ENCODE measurements around the gene OR7D2. TPM values are rescaled to one million over a fixed set of nuclear protein-coding genes. Genes with fewer than 3 reads are reported as not detected.

The OR7D2 gene
- total and polyA plus RNA-seq, 2 experiments from 2014 or later = not detected

DNA sequence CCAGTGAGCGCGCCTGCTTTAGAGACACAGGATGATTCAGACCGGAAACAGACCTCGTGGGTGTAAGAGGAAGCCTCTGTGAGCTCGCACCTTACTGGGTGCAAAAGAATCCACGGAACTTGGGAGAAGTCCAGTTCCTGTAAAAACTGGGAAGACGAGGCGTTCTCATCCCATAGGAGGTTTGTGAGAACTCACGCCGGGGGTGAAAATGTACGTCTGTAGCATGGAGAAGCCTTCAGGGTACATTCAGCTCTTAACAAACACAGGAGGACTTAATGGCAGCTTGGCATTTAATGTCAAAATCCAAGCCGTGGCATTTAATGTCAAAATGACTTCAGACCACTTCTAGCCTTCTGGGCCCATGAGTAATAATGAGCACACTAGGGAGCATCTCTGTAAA lies 17.4 kb upstream of the OR7D2 start:
- ATAC-seq (no peak), DNase-seq (ENCODE audit: low spot score) (no peak)
- H3K79me2 ChIP-seq (replicated peaks; ENCODE audit: insufficient read depth) = peaks cover 16% of the 10 kb centered on the region
- no peak overlapping the region for H2AFZ ChIP-seq
- H3K4me3 ChIP-seq = no peak overlapping the region
- Mint-ChIP-seq H3K9me3 (peaks cover 56% of the 10 kb centered on the region), H3K4me3 (no peak overlapping the region), H3K27ac (no peak overlapping the region), H3K36me3 (ENCODE audit: low read depth) (peaks cover 97% of the 10 kb centered on the region), H3K27me3 (ENCODE audit: insufficient read depth, low read depth, poor library complexity) (no peaks in the 10 kb centered on the region), H3K4me1 (no peaks in the 10 kb centered on the region)
- H3K27me3 ChIP-seq (ENCODE audit: insufficient read depth) = no peaks in the 10 kb centered on the region
- no peaks in the 10 kb centered on the region for H3K9me2 ChIP-seq (ENCODE audit: insufficient read depth)
- peaks cover 7% of the 10 kb centered on the region; the same call in 1 of the 2 replicates for H4K20me1 ChIP-seq (replicated peaks; ENCODE audit: insufficient read depth)
- H3K4me1 ChIP-seq (ENCODE audit: insufficient read depth) = no peaks in the 10 kb centered on the region
- no peaks in the 10 kb centered on the region for H3F3A ChIP-seq (replicated peaks; ENCODE audit: low read depth)
- no peak overlapping the region for H3K4me2 ChIP-seq
- TF ChIP-seq STAT1 (IDR thresholded peaks at IDR 0.05; ENCODE audit: unreplicated experiment) = no peak
- no peak for TF ChIP-seq EZH2phosphoT487 (IDR thresholded peaks at IDR 0.05; ENCODE audit: unreplicated experiment)
- no peak for TF ChIP-seq ZNF331 (CRISPR knock-in tag; IDR thresholded peaks at IDR 0.05; ENCODE audit: low read depth)
- no peak for TF ChIP-seq EZH2 (IDR thresholded peaks at IDR 0.05; ENCODE audit: low read depth, unreplicated experiment)
- TF ChIP-seq, protein P1, sequence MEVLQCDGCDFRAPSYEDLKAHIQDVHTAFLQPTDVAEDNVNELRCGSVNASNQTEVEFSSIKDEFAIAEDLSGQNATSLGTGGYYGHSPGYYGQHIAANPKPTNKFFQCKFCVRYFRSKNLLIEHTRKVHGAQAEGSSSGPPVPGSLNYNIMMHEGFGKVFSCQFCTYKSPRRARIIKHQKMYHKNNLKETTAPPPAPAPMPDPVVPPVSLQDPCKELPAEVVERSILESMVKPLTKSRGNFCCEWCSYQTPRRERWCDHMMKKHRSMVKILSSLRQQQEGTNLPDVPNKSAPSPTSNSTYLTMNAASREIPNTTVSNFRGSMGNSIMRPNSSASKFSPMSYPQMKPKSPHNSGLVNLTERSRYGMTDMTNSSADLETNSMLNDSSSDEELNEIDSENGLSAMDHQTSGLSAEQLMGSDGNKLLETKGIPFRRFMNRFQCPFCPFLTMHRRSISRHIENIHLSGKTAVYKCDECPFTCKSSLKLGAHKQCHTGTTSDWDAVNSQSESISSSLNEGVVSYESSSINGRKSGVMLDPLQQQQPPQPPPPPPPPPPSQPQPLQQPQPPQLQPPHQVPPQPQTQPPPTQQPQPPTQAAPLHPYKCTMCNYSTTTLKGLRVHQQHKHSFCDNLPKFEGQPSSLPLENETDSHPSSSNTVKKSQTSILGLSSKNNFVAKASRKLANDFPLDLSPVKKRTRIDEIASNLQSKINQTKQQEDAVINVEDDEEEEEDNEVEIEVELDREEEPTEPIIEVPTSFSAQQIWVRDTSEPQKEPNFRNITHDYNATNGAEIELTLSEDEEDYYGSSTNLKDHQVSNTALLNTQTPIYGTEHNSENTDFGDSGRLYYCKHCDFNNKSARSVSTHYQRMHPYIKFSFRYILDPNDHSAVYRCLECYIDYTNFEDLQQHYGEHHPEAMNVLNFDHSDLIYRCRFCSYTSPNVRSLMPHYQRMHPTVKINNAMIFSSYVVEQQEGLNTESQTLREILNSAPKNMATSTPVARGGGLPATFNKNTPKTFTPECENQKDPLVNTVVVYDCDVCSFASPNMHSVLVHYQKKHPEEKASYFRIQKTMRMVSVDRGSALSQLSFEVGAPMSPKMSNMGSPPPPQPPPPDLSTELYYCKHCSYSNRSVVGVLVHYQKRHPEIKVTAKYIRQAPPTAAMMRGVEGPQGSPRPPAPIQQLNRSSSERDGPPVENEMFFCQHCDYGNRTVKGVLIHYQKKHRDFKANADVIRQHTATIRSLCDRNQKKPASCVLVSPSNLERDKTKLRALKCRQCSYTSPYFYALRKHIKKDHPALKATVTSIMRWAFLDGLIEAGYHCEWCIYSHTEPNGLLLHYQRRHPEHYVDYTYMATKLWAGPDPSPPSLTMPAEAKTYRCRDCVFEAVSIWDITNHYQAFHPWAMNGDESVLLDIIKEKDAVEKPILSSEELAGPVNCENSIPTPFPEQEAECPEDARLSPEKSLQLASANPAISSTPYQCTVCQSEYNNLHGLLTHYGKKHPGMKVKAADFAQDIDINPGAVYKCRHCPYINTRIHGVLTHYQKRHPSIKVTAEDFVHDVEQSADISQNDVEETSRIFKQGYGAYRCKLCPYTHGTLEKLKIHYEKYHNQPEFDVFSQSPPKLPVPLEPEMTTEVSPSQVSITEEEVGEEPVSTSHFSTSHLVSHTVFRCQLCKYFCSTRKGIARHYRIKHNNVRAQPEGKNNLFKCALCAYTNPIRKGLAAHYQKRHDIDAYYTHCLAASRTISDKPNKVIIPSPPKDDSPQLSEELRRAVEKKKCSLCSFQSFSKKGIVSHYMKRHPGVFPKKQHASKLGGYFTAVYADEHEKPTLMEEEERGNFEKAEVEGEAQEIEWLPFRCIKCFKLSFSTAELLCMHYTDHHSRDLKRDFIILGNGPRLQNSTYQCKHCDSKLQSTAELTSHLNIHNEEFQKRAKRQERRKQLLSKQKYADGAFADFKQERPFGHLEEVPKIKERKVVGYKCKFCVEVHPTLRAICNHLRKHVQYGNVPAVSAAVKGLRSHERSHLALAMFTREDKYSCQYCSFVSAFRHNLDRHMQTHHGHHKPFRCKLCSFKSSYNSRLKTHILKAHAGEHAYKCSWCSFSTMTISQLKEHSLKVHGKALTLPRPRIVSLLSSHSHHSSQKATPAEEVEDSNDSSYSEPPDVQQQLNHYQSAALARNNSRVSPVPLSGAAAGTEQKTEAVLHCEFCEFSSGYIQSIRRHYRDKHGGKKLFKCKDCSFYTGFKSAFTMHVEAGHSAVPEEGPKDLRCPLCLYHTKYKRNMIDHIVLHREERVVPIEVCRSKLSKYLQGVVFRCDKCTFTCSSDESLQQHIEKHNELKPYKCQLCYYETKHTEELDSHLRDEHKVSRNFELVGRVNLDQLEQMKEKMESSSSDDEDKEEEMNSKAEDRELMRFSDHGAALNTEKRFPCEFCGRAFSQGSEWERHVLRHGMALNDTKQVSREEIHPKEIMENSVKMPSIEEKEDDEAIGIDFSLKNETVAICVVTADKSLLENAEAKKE (CRISPR knock-in tag; IDR thresholded peaks at IDR 0.05) = no peak
- TF ChIP-seq CTCF (conservative IDR thresholded peaks at IDR 0.05; ENCODE audit: low read depth in 2 of 2) = no peak
- TF ChIP-seq NANOG (IDR thresholded peaks at IDR 0.05; ENCODE audit: borderline replicate concordance) = no peak
- no peak for TF ChIP-seq ZNF114 (CRISPR knock-in tag; IDR thresholded peaks at IDR 0.05)
- TF ChIP-seq JUNB (IDR thresholded peaks at IDR 0.05; ENCODE audit: unreplicated experiment) = no peak
- TF ChIP-seq POLR2AphosphoS5 (IDR thresholded peaks at IDR 0.05; ENCODE audit: low read depth) = no peak
- no peak for TF ChIP-seq CREB1 (CRISPR knock-in tag; IDR thresholded peaks at IDR 0.05; ENCODE audit: low read depth)
- no peak for TF ChIP-seq ETS1 (IDR thresholded peaks at IDR 0.05)
- no peak for TF ChIP-seq REST (IDR thresholded peaks at IDR 0.05; ENCODE audit: unreplicated experiment)
- H3K27ac ChIP-seq (ENCODE audit: low read depth) = no peak overlapping the region
- peaks cover 59% of the 10 kb centered on the region for H3K36me3 ChIP-seq (ENCODE audit: insufficient read depth)
